ENCODE measurements around the gene SLC26A5. TPM values are rescaled to one million over a fixed set of nuclear protein-coding genes. Genes with fewer than 3 reads are reported as not detected.

SLC26A5 gene
- total and polyA plus RNA-seq, 10 donors: 0.02 to 0.88 (median 0.44) TPM; not detected in 1

DNA sequence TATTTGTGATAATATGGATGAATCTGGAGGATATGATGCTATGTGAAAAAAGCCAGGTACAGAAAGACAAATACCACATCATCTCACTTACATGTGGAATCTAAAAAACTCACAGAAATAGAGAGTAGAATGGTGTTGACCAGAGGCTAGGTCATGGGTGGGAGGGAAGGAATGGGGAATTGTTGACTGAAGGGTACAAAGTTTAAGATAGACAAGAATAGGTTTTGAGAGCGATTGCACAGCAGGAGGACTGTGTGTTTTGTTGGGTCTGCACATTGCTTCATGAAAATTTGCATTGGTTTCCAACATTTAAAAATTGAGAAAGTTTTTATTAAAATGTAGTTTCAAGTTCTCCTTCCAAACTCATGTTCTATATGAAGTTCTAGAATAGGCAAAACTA, 8.4 kb downstream of the SLC26A5 start:
- intact Hi-C loops (cut with DNase I; ENCODE audit: low total_unique reads): no loop called here
- 43 to 93% (median 88%) methylated on average over 1 of the region's 1 CpG for WGBS, 5 donors
- TF ChIP-seq CTCF (IDR thresholded peaks at IDR 0.05 in 8 of 11, conservative IDR thresholded peaks at IDR 0.05 in 3 of 11) (no peak), POLR2AphosphoS5 (IDR thresholded peaks at IDR 0.05) (no peak), POLR2A (IDR thresholded peaks at IDR 0.05) (no peak)

DNA sequence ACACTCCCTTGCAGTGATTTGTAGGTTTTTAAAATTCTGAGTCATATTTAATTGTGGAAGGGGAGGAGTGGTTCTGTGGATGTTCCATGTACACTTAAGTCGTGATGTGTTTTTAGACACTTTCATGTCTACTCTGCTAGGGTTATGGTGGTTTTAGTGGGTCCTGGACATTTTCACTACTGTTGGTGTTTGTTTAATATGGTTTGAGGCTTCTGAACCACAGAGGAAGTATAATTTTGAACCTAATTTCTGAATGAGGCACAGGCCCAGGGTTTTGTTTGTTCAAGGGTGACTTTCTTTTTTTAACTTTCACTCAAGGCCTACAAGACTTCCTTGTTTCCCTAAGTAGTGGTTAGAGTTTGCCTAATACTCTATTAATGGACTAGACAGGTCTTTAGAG, 13.3 kb downstream of the SLC26A5 start:
- intact Hi-C loops (cut with DNase I; ENCODE audit: low total_unique reads): no loop called here
- DNase-seq: no peak
- WGBS, 5 donors: 11 to 26% (median 21%) methylated on average over 1 of the region's 1 CpG

More for the DNA sequence above, 8.4 kb downstream of the SLC26A5 start:
- Histone ChIP-seq H3K27ac (no peak overlapping the region), H3K4me3 (no peak overlapping the region), H3K9me3 (peaks cover 0 to 10% (median 0%) of the 10 kb centered on the region in 8 donors), H3K4me1 (peaks cover 0 to 3% (median 0%) of the 10 kb centered on the region in 6 donors), H3K27me3 (replicated peaks in 1 of 7) (peaks cover 0 to 41% (median 0%) of the 10 kb centered on the region in 7 donors), H3K36me3 (no peaks in the 10 kb centered on the region)
- DNase-seq: no peak

GRCh38 chr7:103425177-103425576, 20.8 kb downstream of the SLC26A5 start:
- TF ChIP-seq CTCF (IDR thresholded peaks at IDR 0.05 in 8 of 11, conservative IDR thresholded peaks at IDR 0.05 in 3 of 11): no peak
- TF ChIP-seq POLR2A (IDR thresholded peaks at IDR 0.05): no peak
- TF ChIP-seq POLR2AphosphoS5 (IDR thresholded peaks at IDR 0.05): no peak
- intact Hi-C loops (cut with DNase I; ENCODE audit: low total_unique reads): no loop called here
- Histone ChIP-seq H3K4me3 (no peak overlapping the region), H3K27ac (no peak overlapping the region), H3K27me3 (replicated peaks in 1 of 7) (no peaks in the 10 kb centered on the region), H3K9me3 (no peaks in the 10 kb centered on the region), H3K36me3 (no peaks in the 10 kb centered on the region), H3K4me1 (no peaks in the 10 kb centered on the region)
- WGBS, 5 donors: 56 to 79% (median 61%) methylated on average over 1 of the region's 1 CpG
- no peak for DNase-seq

More for the DNA sequence above, 13.3 kb downstream of the SLC26A5 start:
- Histone ChIP-seq H3K27me3 (replicated peaks in 1 of 7) (peaks cover 0 to 8% (median 0%) of the 10 kb centered on the region in 7 donors), H3K9me3 (peaks cover 0 to 10% (median 0%) of the 10 kb centered on the region in 8 donors), H3K36me3 (no peaks in the 10 kb centered on the region), H3K4me1 (peaks cover 0 to 3% (median 0%) of the 10 kb centered on the region in 6 donors), H3K4me3 (no peak overlapping the region), H3K27ac (no peak overlapping the region)
- no peak for TF ChIP-seq POLR2A (IDR thresholded peaks at IDR 0.05)
- no peak for TF ChIP-seq CTCF (IDR thresholded peaks at IDR 0.05 in 8 of 11, conservative IDR thresholded peaks at IDR 0.05 in 3 of 11)
- no peak for TF ChIP-seq POLR2AphosphoS5 (IDR thresholded peaks at IDR 0.05)

DNA sequence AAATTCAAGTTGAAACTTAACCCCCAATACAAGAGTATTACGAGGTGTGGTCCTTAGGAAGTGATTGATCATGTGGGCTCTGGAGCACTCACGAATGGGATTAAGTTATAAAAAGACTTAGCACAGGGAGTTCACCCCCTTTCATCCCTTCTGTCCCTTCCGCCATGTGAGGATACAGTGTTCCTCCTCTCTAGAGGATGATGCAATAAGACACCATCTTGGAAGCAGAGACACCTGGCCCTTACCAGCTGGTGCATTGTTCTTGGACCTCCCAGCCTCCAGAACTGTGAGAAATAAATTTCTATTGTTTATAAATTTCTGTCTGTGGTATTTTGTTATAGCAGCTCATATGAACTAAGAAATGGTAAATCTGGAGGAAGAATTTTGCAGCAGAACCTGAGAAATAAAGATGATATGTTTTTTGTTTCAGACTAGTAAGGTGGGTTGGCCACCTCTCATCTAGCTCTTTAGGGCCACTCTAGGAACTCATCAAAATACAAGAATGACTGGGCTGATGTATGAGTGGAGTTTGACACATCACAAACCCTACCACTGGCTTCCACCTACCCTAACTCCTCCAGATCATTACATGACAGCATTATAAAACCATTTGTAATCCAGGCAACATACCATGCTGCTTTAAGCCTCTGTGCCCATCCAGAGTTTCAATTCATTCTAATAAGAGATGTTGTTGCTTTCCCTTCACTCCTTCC, 22.4 kb downstream of the SLC26A5 start:
- intact Hi-C loops (cut with DNase I; ENCODE audit: low total_unique reads): no loop called here
- H3K27me3 ChIP-seq (replicated peaks in 1 of 7): no peaks in the 10 kb centered on the region
- no peak for DNase-seq
- no peaks in the 10 kb centered on the region for H3K36me3 ChIP-seq
- TF ChIP-seq CTCF (IDR thresholded peaks at IDR 0.05 in 8 of 11, conservative IDR thresholded peaks at IDR 0.05 in 3 of 11) (no peak), POLR2A (IDR thresholded peaks at IDR 0.05) (no peak), POLR2AphosphoS5 (IDR thresholded peaks at IDR 0.05) (no peak)
- 74 to 86% (median 81%) methylated on average over 3 of the region's 3 CpGs for WGBS, 5 donors
- H3K4me3 ChIP-seq: no peak overlapping the region
- H3K9me3 ChIP-seq: no peaks in the 10 kb centered on the region
- H3K4me1 ChIP-seq: no peaks in the 10 kb centered on the region
- no peak overlapping the region for H3K27ac ChIP-seq

All from spleen (tissue), 11 donors.